Measurements from ENCODE around the gene MESD.

GRCh38 chr15:81012588-81012987 is 23.0 kb upstream of the MESD start:
- TF ChIP-seq CTCF (IDR thresholded peaks at IDR 0.05 in 4 of 5, conservative IDR thresholded peaks at IDR 0.05 in 1 of 5) = no peak
- TF ChIP-seq POLR2A (IDR thresholded peaks at IDR 0.05) = no peak

All from gastrocnemius medialis (tissue), 4 donors.